ENCODE measurements around the gene DYNC1I2. TPM values are rescaled to one million over a fixed set of nuclear protein-coding genes. Genes with fewer than 3 reads are reported as not detected.
"Not testable (repeated sequence)": the region's sequence is repeated elsewhere in the genome, so short reads cannot be mapped to it uniquely, and the experiment has no call there.

The DYNC1I2 gene
- total RNA-seq, 2 donors from 2014 or later = 23.2 to 27.3 TPM

GRCh38 chr2:171728989-171729951, 42.0 kb downstream of the DYNC1I2 start:
- H3K4me3 Mint-ChIP-seq = no peak overlapping the region
- peaks cover 10% of the 10 kb centered on the region for H3K4me1 Mint-ChIP-seq
- H3K27ac Mint-ChIP-seq = peak overlapping the region; percentile 39
- no peak for DNase-seq
- peaks cover 4% of the 10 kb centered on the region for H3K36me3 Mint-ChIP-seq (ENCODE audit: low read depth)
- ATAC-seq = no peak
- no peaks in the 10 kb centered on the region for H3K27me3 Mint-ChIP-seq
- H3K9me3 ChIP-seq (ENCODE audit: control insufficient read depth, low read length, poor library complexity, severe bottlenecking) = no peaks in the 10 kb centered on the region

DNA sequence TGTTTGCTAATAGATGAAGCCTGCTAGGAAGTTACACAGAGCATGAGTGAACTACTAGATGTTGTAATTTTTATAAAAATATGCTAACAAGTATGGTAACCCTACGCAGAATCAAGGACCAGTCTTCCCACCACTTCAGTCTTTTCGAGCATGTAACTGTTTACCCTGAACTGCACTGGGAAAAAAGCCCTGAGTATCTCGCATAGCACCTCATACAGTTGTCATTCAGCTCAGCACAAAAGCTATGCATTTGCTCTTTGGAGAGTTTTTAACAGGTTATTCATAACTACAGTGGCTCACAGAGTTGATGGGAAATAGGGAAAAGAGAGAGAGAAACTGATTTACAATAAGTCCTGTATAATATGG, 42.7 kb downstream of the DYNC1I2 start:
- no peak for ATAC-seq

DNA sequence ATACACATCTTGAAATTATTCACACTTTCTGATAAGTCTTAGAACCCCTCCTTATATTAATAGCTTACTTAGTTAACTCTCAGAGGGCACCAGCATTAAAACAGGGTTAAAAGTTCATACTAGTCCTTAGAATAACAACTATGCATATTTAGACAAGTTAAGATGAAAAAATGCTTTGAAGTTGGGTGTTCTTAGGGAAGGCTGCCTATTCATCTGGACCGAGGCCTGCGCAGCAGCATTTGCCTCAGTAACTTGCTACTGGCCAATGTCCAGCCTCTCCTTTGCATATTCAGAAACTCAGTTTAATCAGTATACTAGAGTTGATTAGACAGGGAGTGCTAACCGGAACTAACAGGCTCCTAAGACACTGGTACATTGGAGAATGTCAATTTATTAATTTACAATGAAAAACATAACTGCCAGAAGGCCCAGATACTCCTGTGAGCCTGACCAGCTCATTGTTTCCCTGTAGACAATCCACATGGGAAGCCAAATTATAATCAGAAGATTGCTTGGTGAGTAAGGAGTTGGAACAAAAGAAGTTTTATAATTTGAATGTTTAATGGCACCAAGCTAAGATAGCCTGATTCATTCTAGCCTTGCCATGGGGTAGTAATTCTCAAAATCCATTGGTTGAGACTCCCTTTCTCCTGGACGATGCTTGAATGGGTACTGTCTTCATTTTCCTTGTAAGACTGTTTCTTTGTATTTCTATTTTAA, 48.9 kb downstream of the DYNC1I2 start:
- DNase-seq (no peak), ATAC-seq (no peak)
- Mint-ChIP-seq H3K27me3 (no peaks in the 10 kb centered on the region), H3K36me3 (ENCODE audit: low read depth) (peaks cover 5% of the 10 kb centered on the region), H3K27ac (no peak overlapping the region), H3K4me1 (peaks cover 16% of the 10 kb centered on the region), H3K4me3 (no peak overlapping the region)
- H3K9me3 ChIP-seq (ENCODE audit: control insufficient read depth, low read length, poor library complexity, severe bottlenecking) = no peaks in the 10 kb centered on the region

More for the DNA sequence above, 42.7 kb downstream of the DYNC1I2 start:
- Mint-ChIP-seq H3K4me3 (no peak overlapping the region), H3K27ac (no peak overlapping the region), H3K4me1 (peaks cover 10% of the 10 kb centered on the region), H3K27me3 (no peaks in the 10 kb centered on the region), H3K36me3 (ENCODE audit: low read depth) (peaks cover 5% of the 10 kb centered on the region)
- H3K9me3 ChIP-seq (ENCODE audit: control insufficient read depth, low read length, poor library complexity, severe bottlenecking) = no peaks in the 10 kb centered on the region
- DNase-seq = no peak

DNA sequence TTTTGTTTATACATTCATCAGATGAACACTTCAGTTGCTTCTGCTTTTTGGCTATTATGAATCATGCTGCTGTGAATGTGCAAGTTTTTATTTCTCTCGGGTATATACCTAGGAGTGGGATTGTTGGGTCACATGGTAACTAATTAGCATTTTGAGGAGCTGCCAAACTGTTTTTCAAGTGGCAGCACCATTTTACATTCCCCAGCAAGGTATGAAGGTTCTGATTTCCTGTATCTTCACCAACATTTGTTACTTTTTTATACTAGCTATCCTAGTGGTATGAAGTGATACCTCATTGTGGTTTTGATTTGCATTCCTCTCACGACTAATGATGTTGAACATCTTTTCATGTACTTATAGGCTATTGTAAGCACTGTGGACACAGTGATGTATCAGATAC, 53.9 kb downstream of the DYNC1I2 start:
- Mint-ChIP-seq H3K4me3 (no peak overlapping the region), H3K27ac (no peak overlapping the region), H3K27me3 (no peaks in the 10 kb centered on the region), H3K4me1 (peaks cover 14% of the 10 kb centered on the region), H3K36me3 (ENCODE audit: low read depth) (peaks cover 6% of the 10 kb centered on the region)
- no peak for DNase-seq
- ATAC-seq = no peak
- H3K9me3 ChIP-seq (ENCODE audit: control insufficient read depth, low read length, poor library complexity, severe bottlenecking) = no peaks in the 10 kb centered on the region

DNA sequence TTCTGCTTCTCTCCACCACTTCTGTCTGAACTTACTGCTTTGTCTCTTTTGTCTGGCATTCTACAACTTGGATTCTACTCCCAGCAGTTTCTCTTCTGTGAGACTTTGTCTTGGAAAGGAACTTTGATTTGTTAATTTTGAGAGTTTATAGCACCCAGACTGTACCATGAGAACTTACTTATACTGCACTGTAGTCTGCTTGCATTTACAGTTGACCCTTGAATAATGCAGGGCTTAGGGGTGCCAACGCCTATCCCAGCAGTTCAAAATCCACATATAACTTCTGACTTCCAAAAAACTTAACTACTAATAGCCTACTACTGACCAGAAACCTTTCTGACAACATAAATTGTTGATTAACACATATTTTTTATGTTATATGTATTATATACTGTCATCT, 55.5 kb downstream of the DYNC1I2 start:
- Mint-ChIP-seq H3K27ac (no peak overlapping the region), H3K36me3 (ENCODE audit: low read depth) (peaks cover 6% of the 10 kb centered on the region), H3K4me1 (peaks cover 14% of the 10 kb centered on the region), H3K4me3 (no peak overlapping the region), H3K27me3 (no peaks in the 10 kb centered on the region)
- H3K9me3 ChIP-seq (ENCODE audit: control insufficient read depth, low read length, poor library complexity, severe bottlenecking) = no peaks in the 10 kb centered on the region
- ATAC-seq = no peak
- DNase-seq = no peak

- no peak overlapping the region for H3K4me3 Mint-ChIP-seq
- ATAC-seq (no peak), DNase-seq (no peak)
- H3K27me3 Mint-ChIP-seq = no peaks in the 10 kb centered on the region
- peaks cover 6% of the 10 kb centered on the region for H3K36me3 Mint-ChIP-seq (ENCODE audit: low read depth)
- H3K4me1 Mint-ChIP-seq = peaks cover 11% of the 10 kb centered on the region
- H3K9me3 ChIP-seq (ENCODE audit: control insufficient read depth, low read length, poor library complexity, severe bottlenecking) = no peaks in the 10 kb centered on the region
- no peak overlapping the region for H3K27ac Mint-ChIP-seq
Observed at GRCh38 chr2:171745141-171745540, 57.9 kb downstream of the DYNC1I2 start.

GRCh38 chr2:171745806-171746205, 58.5 kb downstream of the DYNC1I2 start:
- peaks cover 6% of the 10 kb centered on the region for H3K36me3 Mint-ChIP-seq (ENCODE audit: low read depth)
- no peak for DNase-seq
- H3K27ac Mint-ChIP-seq = no peak overlapping the region
- no peaks in the 10 kb centered on the region for H3K9me3 ChIP-seq (ENCODE audit: control insufficient read depth, low read length, poor library complexity, severe bottlenecking)
- no peak overlapping the region for H3K4me3 Mint-ChIP-seq
- no peaks in the 10 kb centered on the region for H3K27me3 Mint-ChIP-seq
- H3K4me1 Mint-ChIP-seq = peaks cover 7% of the 10 kb centered on the region
- no peak for ATAC-seq

DNA sequence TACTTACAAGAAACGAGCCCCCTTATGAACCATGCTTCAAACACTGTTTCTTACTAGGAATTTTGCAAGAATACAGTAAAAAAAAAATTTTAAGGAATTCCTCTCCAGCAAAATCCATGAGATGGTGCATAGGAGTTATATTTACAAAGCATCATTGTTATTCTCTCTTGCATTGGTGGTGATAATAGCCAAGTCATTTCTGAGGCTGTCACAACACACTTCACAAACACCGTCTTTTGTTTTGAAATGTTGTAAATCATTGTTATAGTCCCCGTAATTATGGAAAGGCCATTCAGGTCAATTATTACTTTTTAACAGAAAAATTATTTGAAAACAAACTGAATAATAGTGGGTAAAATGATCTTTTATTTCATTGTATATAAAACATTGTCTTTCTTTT, 60.1 kb downstream of the DYNC1I2 start:
- no peak overlapping the region for H3K4me3 Mint-ChIP-seq
- DNase-seq (no peak), ATAC-seq (no peak)
- H3K27ac Mint-ChIP-seq = no peak overlapping the region
- H3K36me3 Mint-ChIP-seq (ENCODE audit: low read depth) = peaks cover 6% of the 10 kb centered on the region
- H3K9me3 ChIP-seq (ENCODE audit: control insufficient read depth, low read length, poor library complexity, severe bottlenecking) = no peaks in the 10 kb centered on the region
- H3K27me3 Mint-ChIP-seq = no peaks in the 10 kb centered on the region
- H3K4me1 Mint-ChIP-seq = peaks cover 6% of the 10 kb centered on the region

GRCh38 chr2:171754254-171754939, 67.1 kb downstream of the DYNC1I2 start:
- DNase-seq (no peak), ATAC-seq (no peak)
- H3K9me3 ChIP-seq (ENCODE audit: control insufficient read depth, low read length, poor library complexity, severe bottlenecking) = no peaks in the 10 kb centered on the region
- Mint-ChIP-seq H3K27me3 (no peaks in the 10 kb centered on the region), H3K4me3 (no peak overlapping the region), H3K4me1 (no peaks in the 10 kb centered on the region), H3K27ac (no peak overlapping the region), H3K36me3 (ENCODE audit: low read depth) (peaks cover 8% of the 10 kb centered on the region)

- H3K27ac Mint-ChIP-seq; ATAC-seq; DNase-seq; H3K27me3 Mint-ChIP-seq; H3K4me1 Mint-ChIP-seq; H3K36me3 Mint-ChIP-seq (ENCODE audit: low read depth); H3K9me3 ChIP-seq (ENCODE audit: control insufficient read depth, low read length, poor library complexity, severe bottlenecking); H3K4me3 Mint-ChIP-seq: not testable (repeated sequence)
Observed at GRCh38 chr2:171758762-171759161, 71.5 kb downstream of the DYNC1I2 start.

GRCh38 chr2:171761176-171761575, 73.9 kb downstream of the DYNC1I2 start:
- H3K4me1 Mint-ChIP-seq; ATAC-seq; H3K36me3 Mint-ChIP-seq (ENCODE audit: low read depth); H3K27me3 Mint-ChIP-seq; H3K9me3 ChIP-seq (ENCODE audit: control insufficient read depth, low read length, poor library complexity, severe bottlenecking); DNase-seq; H3K4me3 Mint-ChIP-seq; H3K27ac Mint-ChIP-seq: not testable (repeated sequence)

- Mint-ChIP-seq H3K36me3 (ENCODE audit: low read depth) (peaks cover 12% of the 10 kb centered on the region), H3K27me3 (no peaks in the 10 kb centered on the region), H3K4me1 (no peaks in the 10 kb centered on the region), H3K4me3 (no peak overlapping the region), H3K27ac (no peak overlapping the region)
- no peaks in the 10 kb centered on the region for H3K9me3 ChIP-seq (ENCODE audit: control insufficient read depth, low read length, poor library complexity, severe bottlenecking)
- DNase-seq (no peak), ATAC-seq (no peak)
Observed at GRCh38 chr2:171762879-171763573, 75.8 kb downstream of the DYNC1I2 start.

- H3K4me3 Mint-ChIP-seq = no peak overlapping the region
- DNase-seq = no peak
- no peaks in the 10 kb centered on the region for H3K9me3 ChIP-seq (ENCODE audit: control insufficient read depth, low read length, poor library complexity, severe bottlenecking)
- H3K27me3 Mint-ChIP-seq = no peaks in the 10 kb centered on the region
- H3K4me1 Mint-ChIP-seq = no peaks in the 10 kb centered on the region
- no peak overlapping the region for H3K27ac Mint-ChIP-seq
- no peak for ATAC-seq
- peaks cover 10% of the 10 kb centered on the region for H3K36me3 Mint-ChIP-seq (ENCODE audit: low read depth)
Observed at GRCh38 chr2:171763602-171764001, 76.3 kb downstream of the DYNC1I2 start.
